ENCODE measurements around the gene PXYLP1. TPM values are rescaled to one million over a fixed set of nuclear protein-coding genes. Genes with fewer than 3 reads are reported as not detected.

Gene PXYLP1
- total RNA-seq, 3 donors from 2014 or later (not counting 1 experiment from before 2014, with no cell fraction given) = 13.0 to 32.4 (median 21.7) TPM

DNA sequence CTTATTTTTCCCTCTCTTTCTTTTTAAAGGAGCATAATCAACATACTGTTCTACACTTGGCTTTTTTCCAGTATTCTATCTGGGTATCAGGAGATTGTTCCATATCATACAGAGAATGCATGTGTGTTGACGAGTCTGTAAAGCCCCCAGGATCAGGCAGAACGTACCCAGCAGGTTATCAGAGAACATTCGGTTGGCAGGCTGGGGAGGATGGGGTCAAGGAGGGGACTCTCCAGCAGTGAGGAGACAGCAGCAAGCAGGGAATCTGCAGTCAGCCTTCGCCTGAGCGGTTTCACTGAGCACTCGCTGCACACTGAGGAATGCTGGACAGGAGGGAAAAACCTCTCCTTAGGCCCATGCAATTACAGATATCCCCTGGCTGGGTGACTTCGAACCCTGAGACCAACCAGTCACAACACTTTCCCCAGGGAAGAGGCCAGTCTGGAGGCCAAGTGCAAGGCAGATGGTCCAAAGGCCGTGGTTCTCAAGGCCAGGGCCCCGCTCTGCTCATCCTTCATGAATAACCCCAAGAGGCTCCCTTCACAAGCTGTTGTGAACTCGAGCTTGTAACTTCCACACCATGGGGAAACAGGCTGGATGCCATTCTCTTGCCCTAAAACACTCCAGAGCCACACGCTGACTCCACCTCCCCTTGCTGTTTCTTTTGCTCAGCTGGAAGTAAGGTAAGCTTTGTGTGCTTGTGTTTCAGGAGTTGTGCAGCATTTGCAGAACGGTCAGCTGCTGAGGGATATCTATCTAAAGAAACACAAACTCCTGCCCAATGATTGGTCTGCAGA, 60.1 kb downstream of the PXYLP1 start:
- H3K4me1 Mint-ChIP-seq = peaks cover 10 to 18% of the 10 kb centered on the region in 2 donors
- no peak overlapping the region for H3K27ac ChIP-seq (ENCODE audit: low read length)
- H3K9me3 ChIP-seq (ENCODE audit: control insufficient read depth, insufficient read depth, low read length) = no peaks in the 10 kb centered on the region
- no peak overlapping the region for H3K4me3 ChIP-seq (ENCODE audit: low read length)
- ATAC-seq (no peak), DNase-seq (no peak)
- no peaks in the 10 kb centered on the region for H3K27me3 Mint-ChIP-seq (ENCODE audit: low read depth in 2 of 2)
- no peaks in the 10 kb centered on the region for H3K4me1 ChIP-seq (ENCODE audit: control insufficient read depth, insufficient read depth, low read length)
- intact Hi-C loops (cut with micrococcal nuclease) = no loop called here
- H3K27ac Mint-ChIP-seq = peak overlapping the region in 1 of 2 donors; percentile 18
- no peak overlapping the region for H3K4me3 Mint-ChIP-seq
- TF ChIP-seq, protein P1, sequence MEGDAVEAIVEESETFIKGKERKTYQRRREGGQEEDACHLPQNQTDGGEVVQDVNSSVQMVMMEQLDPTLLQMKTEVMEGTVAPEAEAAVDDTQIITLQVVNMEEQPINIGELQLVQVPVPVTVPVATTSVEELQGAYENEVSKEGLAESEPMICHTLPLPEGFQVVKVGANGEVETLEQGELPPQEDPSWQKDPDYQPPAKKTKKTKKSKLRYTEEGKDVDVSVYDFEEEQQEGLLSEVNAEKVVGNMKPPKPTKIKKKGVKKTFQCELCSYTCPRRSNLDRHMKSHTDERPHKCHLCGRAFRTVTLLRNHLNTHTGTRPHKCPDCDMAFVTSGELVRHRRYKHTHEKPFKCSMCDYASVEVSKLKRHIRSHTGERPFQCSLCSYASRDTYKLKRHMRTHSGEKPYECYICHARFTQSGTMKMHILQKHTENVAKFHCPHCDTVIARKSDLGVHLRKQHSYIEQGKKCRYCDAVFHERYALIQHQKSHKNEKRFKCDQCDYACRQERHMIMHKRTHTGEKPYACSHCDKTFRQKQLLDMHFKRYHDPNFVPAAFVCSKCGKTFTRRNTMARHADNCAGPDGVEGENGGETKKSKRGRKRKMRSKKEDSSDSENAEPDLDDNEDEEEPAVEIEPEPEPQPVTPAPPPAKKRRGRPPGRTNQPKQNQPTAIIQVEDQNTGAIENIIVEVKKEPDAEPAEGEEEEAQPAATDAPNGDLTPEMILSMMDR (IDR thresholded peaks at IDR 0.05) = no peak
- WGBS (ENCODE audit: insufficient coverage) = 88% methylated on average over 11 of the region's 12 CpGs
- H3K9me3 Mint-ChIP-seq = no peaks in the 10 kb centered on the region
- H3K36me3 Mint-ChIP-seq = no peaks in the 10 kb centered on the region
- peaks cover 16% of the 10 kb centered on the region for H3K36me3 ChIP-seq (ENCODE audit: control insufficient read depth, insufficient read depth, low read length)
- H3K27me3 ChIP-seq (ENCODE audit: control insufficient read depth, insufficient read depth, low read length) = no peaks in the 10 kb centered on the region

DNA sequence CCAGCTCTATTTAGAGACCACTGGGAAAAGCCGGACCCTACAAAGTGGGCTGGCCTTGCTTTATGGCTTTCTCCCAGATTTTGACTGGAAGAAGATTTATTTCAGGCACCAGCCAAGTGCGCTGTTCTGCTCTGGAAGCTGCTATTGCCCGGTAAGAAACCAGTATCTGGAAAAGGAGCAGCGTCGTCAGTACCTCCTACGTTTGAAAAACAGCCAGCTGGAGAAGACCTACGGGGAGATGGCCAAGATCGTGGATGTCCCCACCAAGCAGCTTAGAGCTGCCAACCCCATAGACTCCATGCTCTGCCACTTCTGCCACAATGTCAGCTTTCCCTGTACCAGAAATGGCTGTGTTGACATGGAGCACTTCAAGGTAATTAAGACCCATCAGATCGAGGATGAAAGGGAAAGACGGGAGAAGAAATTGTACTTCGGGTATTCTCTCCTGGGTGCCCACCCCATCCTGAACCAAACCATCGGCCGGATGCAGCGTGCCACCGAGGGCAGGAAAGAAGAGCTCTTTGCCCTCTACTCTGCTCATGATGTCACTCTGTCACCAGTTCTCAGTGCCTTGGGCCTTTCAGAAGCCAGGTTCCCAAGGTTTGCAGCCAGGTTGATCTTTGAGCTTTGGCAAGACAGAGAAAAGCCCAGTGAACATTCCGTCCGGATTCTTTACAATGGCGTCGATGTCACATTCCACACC, 60.9 kb downstream of the PXYLP1 start:
- 97% methylated on average over 19 of the region's 19 CpGs for WGBS (ENCODE audit: insufficient coverage)
- Mint-ChIP-seq H3K4me3 (no peak overlapping the region), H3K4me1 (peaks cover 10 to 18% of the 10 kb centered on the region in 2 donors), H3K36me3 (no peaks in the 10 kb centered on the region), H3K9me3 (no peaks in the 10 kb centered on the region), H3K27ac (peak overlapping the region; percentile 29 to 91), H3K27me3 (ENCODE audit: low read depth in 2 of 2) (no peaks in the 10 kb centered on the region)
- DNase-seq (no peak), ATAC-seq (no peak)
- H3K27me3 ChIP-seq (ENCODE audit: control insufficient read depth, insufficient read depth, low read length) = no peaks in the 10 kb centered on the region
- TF ChIP-seq, protein P1 (IDR thresholded peaks at IDR 0.05) = no peak
- H3K4me1 ChIP-seq (ENCODE audit: control insufficient read depth, insufficient read depth, low read length) = no peaks in the 10 kb centered on the region
- no peaks in the 10 kb centered on the region for H3K9me3 ChIP-seq (ENCODE audit: control insufficient read depth, insufficient read depth, low read length)
- H3K4me3 ChIP-seq (ENCODE audit: low read length) = no peak overlapping the region
- peaks cover 14% of the 10 kb centered on the region for H3K36me3 ChIP-seq (ENCODE audit: control insufficient read depth, insufficient read depth, low read length)
- H3K27ac ChIP-seq (ENCODE audit: low read length) = no peak overlapping the region
- intact Hi-C loops (cut with micrococcal nuclease) = no loop called here

DNA sequence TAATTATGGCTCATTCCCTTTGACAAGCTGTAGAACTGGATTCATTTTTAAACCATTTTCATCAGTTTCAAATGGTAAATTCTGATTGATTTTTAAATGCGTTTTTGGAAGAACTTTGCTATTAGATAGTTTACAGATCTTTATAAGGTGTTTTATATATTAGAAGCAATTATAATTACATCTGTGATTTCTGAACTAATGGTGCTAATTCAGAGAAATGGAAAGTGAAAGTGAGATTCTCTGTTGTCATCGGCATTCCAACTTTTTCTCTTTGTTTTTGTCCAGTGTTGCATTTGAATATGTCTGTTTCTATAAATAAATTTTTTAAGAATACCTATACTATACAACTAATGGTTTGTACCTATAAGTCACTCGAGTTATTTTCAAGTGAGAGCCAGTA, 62.7 kb downstream of the PXYLP1 start:
- Mint-ChIP-seq H3K36me3 (no peaks in the 10 kb centered on the region), H3K27me3 (ENCODE audit: low read depth in 2 of 2) (no peaks in the 10 kb centered on the region), H3K4me1 (peaks cover 10 to 18% of the 10 kb centered on the region in 2 donors), H3K9me3 (no peaks in the 10 kb centered on the region), H3K27ac (peak overlapping the region; percentile 90 to 91), H3K4me3 (peak overlapping the region; percentile 91)
- TF ChIP-seq, protein P1 (IDR thresholded peaks at IDR 0.05) = no peak
- intact Hi-C loops (cut with micrococcal nuclease) = no loop called here
- H3K4me3 ChIP-seq (ENCODE audit: low read length) = peak overlapping the region; percentile 44
- H3K27me3 ChIP-seq (ENCODE audit: control insufficient read depth, insufficient read depth, low read length) = no peaks in the 10 kb centered on the region
- H3K27ac ChIP-seq (ENCODE audit: low read length) = peak overlapping the region; percentile 47
- no CpG with 5 or more reads among the region's 3 CpGs for WGBS (ENCODE audit: insufficient coverage)
- ATAC-seq (no peak), DNase-seq (peak in 1 of 2 donors; percentile 42)
- H3K9me3 ChIP-seq (ENCODE audit: control insufficient read depth, insufficient read depth, low read length) = no peaks in the 10 kb centered on the region
- H3K36me3 ChIP-seq (ENCODE audit: control insufficient read depth, insufficient read depth, low read length) = peaks cover 5% of the 10 kb centered on the region
- no peaks in the 10 kb centered on the region for H3K4me1 ChIP-seq (ENCODE audit: control insufficient read depth, insufficient read depth, low read length)
